Renal cortical epithelial cell (primary cell): ENCODE data around the gene RFNG. TPM values are rescaled to one million over a fixed set of nuclear protein-coding genes. Genes with fewer than 3 reads are reported as not detected.

Experiments used
- DNase-seq: peaks from one replicate; pipeline ENCODE4 v3.0.0-alpha.2; 2011; ENCODE audit warnings: low read depth
- total RNA-seq: library from RNA; depleted of rRNA; stranded (reverse); fragments of >200 nt; gene quantifications from 2 replicates; pipeline ENCODE4 v1.2.3, GENCODE V29; 2014

RFNG gene
- total RNA-seq, 1 donor from 2014 or later: 31.0 TPM

GRCh38 chr17:82028246-82028645 lies 23.4 kb downstream of the RFNG start:
- no peak for DNase-seq

GRCh38 chr17:82025401-82026107 lies 26.1 kb downstream of the RFNG start:
- DNase-seq: no peak

DNA sequence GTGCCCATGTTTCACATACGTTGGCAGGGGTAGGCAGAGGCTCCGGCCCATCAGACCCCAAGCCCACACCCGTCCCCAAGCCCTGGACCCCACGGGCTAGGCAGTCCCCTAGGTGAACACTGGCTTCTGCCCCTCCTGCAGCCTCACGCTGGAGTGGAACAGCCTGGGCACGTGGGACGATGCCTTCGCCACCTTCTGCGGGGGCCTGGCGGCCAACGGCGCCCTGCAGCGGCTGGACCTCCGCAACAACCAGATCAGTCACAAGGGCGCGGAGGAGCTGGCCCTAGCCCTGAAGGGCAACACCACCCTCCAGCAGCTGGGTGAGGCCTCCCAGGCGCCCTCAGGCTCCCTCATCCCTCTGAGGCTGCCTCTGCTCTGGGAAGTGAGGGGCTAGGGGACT lies 26.8 kb downstream of the RFNG start:
- no peak for DNase-seq

DNA sequence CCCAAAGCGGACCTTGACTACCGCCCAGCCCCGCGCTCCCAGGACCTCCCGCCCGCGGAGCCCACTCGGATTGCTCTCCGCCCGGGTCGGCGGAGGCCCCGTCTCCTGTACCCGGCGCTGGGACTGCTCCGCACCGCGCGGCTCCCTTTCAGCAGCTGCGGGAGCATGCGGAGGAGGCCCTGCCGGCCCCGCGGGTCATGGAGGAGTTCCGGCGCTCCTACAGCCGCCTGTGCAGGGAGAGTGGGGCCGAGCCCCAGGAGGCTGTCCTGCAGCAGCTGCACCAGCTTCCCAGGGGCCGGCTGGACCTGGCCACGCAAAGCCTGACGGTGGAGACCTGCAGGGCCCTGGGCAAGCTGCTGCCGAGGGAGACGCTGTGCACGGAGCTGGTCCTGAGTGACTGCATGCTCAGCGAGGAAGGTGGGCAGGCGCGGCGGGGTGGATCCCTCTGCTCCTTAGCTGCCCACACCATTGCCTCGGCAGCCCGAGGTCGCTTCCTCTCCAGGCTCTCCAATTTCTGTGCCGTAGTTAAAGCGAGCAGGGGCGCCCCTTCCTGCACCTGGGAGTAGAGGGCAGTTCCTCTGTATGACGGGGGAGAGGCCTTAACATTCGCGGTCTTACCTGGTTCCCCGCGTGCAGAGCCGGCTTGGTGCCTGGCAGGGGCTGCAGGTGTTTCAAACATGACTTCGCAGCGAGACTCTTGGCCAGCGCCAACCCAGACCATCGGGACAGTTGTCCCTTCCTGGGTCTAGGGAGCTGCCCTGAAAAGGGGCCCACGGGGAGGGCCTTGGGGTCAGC lies 28.0 kb downstream of the RFNG start:
- no peak for DNase-seq

- peak; percentile 95 for DNase-seq
These were observed 28.6 kb downstream of the RFNG start, which contains the start of gene LRRC45 for GRCh38 chr17:82022981-82023446. LRRC45 (plus strand) TSS chr17:82023305; CDS start chr17:82023644, 339 bp downstream.

DNA sequence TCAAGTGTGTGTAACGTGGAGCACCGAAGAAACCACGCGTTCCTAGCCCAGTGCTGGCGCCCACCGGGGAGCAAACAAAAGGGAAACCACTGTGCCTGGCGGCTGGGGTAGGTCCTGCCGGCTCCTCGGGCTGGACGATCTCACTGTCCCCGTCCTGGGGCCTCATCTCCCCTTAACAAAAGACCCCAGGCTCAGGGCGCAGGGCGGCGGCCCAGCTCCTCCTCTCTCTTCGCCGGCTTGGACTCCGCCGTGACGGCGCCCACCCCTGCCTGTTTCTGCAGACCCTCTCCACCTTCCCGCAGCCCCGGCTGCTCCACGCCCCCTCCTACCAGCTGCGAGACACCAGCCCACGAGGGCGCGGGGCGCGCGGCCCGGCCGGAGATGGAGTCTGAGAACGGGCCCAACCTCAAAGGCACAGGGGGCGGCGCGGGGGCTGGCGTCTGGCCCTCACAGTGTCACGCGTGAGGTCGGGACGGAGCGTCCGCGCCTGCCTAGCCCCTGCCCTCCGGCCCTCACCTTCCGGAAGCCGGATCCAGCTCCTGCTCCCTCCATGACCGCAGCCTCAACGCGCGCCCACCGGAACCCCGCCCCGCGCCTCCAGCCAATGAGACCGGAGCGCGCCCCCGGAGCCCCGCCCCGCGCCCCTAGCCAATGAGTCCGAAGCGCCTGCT lies 29.2 kb downstream of the RFNG start, which contains the start of gene CENPX:
Gene CENPX, minus strand, starts transcription at position 569 of the 671 bp plus-strand sequence. Its CDS starts 17 bp downstream, at position 552.
- DNase-seq: no peak

GRCh38 chr17:82021900-82022309 lies 29.7 kb downstream of the RFNG start:
- DNase-seq: no peak

- peak; percentile 66 for DNase-seq
These were observed 30.3 kb downstream of the RFNG start for GRCh38 chr17:82021107-82021899.

DNA sequence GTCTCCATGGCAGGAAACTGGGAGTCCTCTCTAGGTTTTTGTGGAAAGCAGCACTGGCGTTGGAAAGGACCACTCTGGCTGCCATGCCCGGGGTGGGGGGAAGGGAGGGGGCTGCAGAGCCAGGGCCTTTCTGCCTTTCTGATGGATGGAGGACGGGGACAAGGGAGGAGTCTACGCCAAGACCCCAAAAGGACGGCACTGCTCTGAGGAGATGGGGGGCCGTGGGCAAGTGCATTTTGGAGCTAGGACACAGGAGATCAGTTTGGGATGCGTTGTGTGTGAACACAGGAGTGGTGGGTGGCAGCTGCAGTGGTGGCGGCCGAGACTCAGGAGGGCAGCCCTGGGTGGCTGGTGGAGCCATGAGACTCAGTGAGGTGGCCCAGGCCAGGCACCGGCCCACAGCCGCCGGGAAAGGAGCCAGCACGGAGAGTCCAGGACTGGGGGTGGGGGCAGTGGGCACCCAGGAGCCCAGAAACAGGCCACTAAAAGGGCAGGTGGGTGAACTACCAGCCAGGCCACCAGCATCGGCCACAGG lies 31.0 kb downstream of the RFNG start:
- DNase-seq: no peak

- no peak for DNase-seq
These were observed 31.7 kb downstream of the RFNG start for GRCh38 chr17:82019690-82020571.

DNA sequence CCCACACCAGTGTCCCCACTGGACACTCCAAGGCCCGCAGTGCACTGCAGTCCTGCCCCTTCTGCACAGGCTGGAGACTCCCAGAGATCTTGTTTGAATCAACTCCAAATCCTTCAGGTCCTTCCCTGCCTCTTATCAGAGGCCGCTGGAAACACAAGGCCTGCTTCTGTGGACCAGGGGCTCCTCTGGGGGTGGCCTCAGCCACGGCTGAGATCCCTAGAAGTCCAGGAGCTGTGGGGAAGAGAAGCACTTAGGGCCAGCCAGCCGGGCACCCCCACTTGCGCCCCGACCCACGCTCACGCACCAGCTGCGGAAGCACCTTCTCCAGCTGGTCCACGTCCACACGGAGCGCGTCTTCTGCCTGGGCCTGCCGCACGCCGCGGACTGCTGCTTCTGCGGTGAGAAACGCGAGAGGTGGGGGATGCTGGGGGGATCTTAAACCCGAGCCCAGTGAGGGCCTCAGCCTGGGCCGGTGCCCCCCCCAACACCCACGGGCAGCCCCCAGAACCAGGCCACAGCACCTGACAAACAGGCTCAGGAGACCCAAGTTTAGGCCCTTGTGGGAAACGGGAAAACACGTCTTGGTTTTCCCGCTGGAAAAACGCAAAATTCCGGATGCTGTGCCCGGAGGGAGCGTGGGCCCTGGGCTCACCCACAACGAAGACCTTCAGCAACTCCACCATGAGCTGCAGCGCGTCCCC lies 32.5 kb downstream of the RFNG start:
- DNase-seq: no peak

GRCh38 chr17:82018152-82018988 lies 33.2 kb downstream of the RFNG start:
- no peak for DNase-seq

DNA sequence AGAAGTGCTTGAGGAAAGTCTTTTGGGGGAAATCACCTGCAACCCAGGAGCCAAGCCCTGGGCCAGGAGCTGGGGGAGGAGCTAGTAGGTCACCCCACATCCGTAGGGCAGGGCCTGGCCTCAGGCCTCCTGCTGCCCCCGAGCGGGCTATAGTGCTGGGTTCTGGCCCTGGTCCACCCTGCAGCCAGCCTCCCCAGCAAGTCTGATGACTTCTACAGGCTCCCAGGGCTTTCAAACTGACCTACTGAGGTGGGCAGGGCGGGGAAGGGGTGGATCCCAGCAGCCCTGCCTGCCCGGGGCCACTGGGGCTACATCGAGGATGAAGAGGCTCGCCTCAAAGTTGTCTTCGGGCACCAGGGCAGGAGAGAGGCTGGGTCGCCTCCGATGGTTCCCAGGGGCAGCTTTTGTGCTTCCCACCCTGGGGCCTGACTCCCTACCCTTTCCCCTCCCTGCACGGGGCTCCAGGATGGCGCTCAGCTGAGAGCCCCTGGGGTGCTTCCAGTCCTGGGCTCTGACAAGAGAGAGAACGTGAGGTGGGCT lies 33.9 kb downstream of the RFNG start:
- no peak for DNase-seq

DNA sequence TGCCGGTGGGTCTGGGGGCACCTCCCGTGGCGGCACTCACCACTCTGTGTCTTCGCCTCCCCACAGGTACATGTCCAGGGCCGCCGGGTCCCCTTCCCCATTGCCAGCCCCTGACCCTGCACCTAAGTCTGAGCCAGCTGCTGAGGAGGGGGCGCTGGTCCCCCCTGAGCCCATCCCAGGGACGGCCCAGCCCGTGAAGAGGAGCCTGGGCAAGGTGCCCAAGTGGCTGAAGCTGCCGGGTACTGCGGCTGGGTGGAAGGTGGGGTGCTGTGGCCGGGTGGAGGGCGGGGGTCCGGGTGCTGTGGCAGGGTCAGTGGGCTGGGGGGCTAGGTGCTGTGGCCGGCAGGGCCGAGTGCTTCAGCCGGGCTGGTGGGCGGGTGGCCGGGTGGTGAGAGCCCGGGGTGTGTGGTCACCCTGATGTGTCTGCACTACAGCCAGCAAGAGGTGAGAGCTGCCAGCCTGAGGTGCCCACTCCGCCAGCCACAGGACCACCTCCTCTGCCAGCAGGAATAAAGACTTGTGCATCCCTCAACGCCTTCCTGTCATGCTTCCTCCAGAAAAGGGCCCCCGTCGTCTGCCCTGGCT lies 34.6 kb downstream of the RFNG start:
- no peak for DNase-seq

DNA sequence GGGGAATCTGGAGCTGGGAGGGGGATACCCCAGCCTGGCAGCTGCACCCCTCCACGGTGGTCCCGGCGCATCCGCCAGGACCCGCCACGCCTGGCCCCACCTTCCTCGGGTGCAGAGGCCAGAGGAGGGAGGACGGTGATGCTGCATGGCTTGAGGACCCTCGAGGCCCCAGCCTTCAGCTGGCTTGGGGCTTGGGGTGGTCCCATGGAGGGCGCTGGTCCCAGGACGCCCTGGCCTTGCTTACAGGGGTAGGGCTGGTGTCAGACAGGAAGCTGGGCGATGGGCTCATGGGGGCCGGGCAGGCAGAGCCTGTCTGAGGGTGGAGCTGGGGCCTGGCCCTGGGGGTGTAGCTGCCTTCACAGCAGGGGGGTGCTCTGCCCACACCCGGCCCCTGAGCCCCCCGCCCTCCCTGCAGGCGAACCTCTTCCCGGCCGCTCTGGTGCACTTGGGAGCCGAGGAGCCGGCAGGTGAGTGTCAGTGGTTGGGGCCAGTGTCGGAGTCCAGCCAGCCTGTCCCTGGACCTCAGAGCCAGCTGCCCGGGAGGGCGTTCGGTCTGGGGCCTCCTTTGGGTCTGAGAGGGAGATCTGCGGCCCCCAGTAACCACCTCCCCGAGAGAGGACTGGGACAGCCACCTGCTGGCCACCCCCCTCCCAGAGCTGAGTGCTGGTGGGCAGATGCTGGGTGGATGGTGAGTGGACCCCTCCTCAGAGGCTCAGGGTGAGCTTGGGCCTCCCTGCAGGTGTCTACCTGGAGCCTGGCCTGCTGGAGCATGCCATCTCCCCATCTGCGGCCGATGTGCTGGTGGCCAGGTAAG lies 35.3 kb downstream of the RFNG start:
- no peak for DNase-seq

- DNase-seq: no peak
These were observed 36.2 kb downstream of the RFNG start for GRCh38 chr17:82015311-82015971.

DNA sequence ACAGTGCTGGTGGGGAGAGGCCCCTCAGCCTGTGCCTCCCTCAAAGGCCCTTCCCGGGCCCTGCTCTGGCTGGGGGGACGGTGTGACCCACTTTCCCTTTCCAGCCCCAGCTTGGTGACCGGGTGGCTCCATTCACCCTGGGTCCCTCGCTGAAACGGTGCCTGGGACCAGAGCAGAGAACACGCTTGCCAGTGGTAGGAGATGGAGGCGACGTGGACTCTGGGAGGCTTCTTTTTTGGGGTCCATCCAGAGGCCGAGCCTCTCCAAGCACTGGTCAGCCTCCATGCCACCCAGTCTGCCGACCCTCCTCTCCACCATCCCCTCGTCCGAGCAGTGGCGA lies 36.7 kb downstream of the RFNG start:
- no peak for DNase-seq
